HG03460 (cell line): ENCODE measurements around the gene WASF2.
"Not testable (repeated sequence)": the region's sequence is repeated elsewhere in the genome, so short reads cannot be mapped to it uniquely, and the experiment has no call there.

Source experiments
- ATAC-seq: cut with Tn5 transposase; IDR thresholded peaks from one replicate; pipeline ENCODE4 v1.9.1; 2021; ENCODE audit not compliant: unreplicated experiment

WASF2 gene

DNA sequence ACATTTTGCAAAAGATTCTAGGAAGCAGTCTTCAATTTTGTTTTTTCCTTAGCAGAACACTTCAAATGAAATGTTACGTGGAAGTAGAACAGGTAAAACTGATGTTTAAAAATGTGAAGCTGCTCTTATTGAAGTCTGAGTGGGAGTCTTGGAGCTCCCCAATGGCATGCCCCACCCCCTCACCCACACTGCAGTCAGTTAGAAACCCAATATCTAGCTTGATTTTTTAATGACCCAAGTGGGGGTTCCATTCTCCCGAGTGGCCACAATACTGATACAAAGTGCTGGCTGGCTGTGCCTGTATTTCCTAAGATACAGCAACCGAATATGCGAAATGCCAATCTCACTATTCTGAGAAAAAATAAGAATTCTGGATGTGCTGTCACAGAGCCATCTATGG, 66.3 kb downstream of the WASF2 start:
- no peak for ATAC-seq

GRCh38 chr1:27418326-27419185, 71.4 kb downstream of the WASF2 start:
- no peak for ATAC-seq

GRCh38 chr1:27417713-27418112, 72.3 kb downstream of the WASF2 start:
- no peak for ATAC-seq

- no peak for ATAC-seq
Measured at GRCh38 chr1:27416387-27417111, 73.4 kb downstream of the WASF2 start.

DNA sequence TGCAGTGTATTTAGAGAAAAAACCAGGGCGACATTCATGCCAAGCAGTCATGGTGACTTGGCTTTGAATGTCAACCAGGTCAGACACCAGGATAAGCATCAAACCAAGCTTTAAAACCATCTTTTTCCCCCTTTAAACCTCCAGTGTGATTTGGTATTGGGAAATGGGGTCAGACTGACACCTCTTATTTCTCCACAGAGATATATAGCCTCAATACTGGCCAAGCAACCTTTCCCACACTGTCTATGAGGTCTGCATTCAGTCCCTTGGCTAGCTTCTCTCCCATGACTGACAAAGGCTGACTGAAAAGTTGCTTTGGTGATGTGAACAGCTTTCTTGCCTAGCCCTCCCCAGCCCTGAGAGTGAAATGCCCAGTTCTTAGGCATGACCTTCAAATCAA, 75.9 kb downstream of the WASF2 start:
- ATAC-seq, result no peak

DNA sequence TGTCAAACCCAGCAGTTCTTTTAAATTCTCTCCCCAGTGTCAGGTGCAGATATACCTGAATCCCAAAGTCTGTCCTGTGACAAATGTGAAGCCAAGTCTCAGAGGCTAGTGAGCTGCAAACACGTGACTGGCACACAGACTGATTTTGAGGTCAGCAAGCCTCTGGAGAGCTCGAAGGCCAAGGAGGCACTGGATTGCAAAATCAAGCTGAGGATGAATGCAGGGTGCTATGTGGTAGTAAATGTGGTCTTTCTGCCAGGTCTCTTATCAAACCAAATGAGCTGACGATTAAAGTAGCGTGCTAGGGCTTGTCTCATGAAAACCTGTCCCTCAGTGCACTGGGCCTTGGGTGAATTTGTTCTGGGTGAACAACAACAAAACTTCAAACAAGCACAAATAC, 77.0 kb downstream of the WASF2 start:
- no peak for ATAC-seq

DNA sequence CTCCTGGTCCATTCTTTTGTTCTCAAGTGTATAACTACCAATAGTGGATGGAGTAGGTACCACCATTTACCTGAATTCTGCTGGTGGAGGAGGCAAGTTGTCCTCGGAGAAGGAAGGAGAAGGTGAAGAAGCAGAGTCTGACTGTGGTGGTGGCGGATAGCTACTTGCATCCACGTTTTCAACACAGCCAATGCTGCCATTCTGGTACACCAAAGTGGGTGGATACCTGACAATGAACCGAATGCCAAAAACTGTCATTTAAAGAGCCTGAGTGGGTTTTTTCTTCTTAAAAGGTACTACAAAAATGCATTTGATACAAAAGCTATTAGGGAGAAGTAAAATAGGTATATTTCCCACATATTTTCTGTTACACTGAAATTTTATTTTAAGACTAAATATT, 77.5 kb downstream of the WASF2 start:
- no peak for ATAC-seq

- no peak for ATAC-seq
Measured at GRCh38 chr1:27410709-27411108, 79.3 kb downstream of the WASF2 start.

- no peak for ATAC-seq
Measured at GRCh38 chr1:27409669-27410068, 80.3 kb downstream of the WASF2 start.

GRCh38 chr1:27408151-27408550, 81.8 kb downstream of the WASF2 start:
- no peak for ATAC-seq

DNA sequence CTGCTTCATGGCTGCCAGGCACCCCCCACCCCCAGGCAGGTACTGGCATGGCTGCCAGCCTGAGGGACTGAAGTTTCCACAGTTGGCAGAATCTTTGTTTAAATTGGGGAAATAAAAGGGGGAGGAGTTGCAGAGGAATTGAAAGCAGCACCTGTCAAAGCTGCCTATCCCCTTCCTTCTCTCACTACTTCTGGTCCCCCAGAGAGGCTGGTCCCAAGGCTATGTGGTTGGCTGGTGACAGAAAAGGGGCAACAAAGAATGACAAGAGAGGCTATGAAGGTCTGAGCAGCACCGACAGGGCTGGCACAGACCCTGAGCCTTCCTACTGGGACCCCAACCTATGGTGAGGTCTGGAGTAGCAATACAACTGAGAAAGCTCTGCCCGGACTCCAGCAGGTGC, 83.2 kb downstream of the WASF2 start:
- ATAC-seq, result not testable (repeated sequence)

GRCh38 chr1:27406362-27406680, 83.6 kb downstream of the WASF2 start:
- ATAC-seq, result no peak

GRCh38 chr1:27405598-27406361, 84.2 kb downstream of the WASF2 start:
- ATAC-seq, result not testable (repeated sequence)

- ATAC-seq, result no peak
Measured at GRCh38 chr1:27405074-27405473, 84.9 kb downstream of the WASF2 start.

DNA sequence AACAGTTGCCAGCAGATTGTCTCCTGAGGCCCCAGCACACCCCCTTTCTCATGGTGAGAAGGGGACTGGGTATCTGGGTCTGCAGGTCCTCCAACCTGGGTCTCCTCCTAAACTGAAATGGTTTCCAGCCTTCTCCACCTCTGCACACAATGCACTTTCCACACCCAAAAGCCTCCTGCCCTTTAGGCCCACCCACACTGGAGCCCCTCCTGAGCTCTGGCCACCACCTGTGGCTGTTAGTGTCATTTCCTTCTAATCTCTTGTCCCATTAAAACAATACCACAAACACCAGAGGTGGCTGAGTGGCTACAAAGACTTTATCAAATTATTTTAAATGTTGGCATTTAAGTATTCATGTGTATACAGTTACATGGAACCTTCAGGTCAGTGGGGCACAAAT, 86.0 kb downstream of the WASF2 start:
- no peak for ATAC-seq

- ATAC-seq, result peak; percentile 63
Measured at GRCh38 chr1:27403065-27403726, 86.8 kb downstream of the WASF2 start.

- no peak for ATAC-seq
Measured at GRCh38 chr1:27402349-27402754, 87.6 kb downstream of the WASF2 start.

DNA sequence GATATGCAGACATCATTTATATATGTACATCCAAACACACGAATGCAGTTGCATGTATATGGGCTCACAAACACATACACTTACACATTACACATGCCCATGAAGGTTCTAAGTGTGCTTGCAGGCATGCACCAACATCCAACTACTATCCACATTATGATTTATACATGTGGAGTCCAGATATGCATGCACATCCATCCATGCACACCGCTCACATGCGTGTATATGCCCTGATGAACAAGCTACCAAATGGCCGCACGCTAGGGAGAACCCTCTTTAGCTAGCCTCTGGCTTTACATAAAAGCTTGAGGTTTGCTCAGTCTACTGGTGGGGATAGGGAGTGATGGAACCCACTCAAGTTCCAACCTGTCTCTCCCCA, 89.0 kb downstream of the WASF2 start:
- no peak for ATAC-seq

DNA sequence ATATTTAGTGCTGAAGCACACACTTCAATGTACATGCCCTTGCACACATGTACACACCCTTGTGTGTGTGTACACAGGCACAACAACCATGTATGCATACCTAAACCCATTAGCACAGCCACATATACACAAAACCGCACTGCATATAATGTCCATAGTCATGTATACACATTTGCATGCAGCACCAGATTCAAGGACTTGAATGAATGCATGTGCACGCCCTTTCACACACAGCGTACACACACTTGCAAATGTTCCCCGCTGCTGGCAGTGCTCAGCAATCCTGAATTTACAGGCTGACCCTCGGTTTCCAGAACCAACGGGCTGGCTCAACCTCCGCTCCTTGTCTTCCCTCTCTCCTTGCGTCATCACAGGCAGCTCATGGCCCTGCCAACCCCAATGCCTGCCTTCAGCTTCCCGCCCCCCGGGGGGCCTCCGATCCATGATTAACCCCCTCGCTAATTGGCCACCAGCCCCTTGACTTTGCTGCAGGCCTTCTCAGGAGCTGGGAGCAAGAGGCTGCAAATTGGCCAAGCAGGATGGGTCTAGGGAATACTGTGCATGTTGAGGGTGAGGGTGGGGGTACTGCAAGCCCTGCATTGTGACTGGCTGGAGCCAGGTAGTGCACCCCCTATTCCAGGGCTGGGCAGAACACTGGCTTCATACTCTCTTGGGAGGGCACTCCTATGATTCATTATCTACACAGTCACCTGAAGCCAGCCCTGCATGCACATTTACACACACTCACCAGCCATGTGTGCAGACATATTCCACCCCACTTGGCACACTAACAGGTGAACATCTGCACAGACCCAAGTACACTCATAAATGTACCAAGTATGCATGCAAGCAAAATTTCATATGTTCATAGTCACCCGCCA, 89.6 kb downstream of the WASF2 start:
- no peak for ATAC-seq
